ENCODE results near the gene TRAPPC4.
"Not testable (repeated sequence)": the region's sequence is repeated elsewhere in the genome, so short reads cannot be mapped to it uniquely, and the experiment has no call there.

Gene TRAPPC4, protein sequence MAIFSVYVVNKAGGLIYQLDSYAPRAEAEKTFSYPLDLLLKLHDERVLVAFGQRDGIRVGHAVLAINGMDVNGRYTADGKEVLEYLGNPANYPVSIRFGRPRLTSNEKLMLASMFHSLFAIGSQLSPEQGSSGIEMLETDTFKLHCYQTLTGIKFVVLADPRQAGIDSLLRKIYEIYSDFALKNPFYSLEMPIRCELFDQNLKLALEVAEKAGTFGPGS

DNA sequence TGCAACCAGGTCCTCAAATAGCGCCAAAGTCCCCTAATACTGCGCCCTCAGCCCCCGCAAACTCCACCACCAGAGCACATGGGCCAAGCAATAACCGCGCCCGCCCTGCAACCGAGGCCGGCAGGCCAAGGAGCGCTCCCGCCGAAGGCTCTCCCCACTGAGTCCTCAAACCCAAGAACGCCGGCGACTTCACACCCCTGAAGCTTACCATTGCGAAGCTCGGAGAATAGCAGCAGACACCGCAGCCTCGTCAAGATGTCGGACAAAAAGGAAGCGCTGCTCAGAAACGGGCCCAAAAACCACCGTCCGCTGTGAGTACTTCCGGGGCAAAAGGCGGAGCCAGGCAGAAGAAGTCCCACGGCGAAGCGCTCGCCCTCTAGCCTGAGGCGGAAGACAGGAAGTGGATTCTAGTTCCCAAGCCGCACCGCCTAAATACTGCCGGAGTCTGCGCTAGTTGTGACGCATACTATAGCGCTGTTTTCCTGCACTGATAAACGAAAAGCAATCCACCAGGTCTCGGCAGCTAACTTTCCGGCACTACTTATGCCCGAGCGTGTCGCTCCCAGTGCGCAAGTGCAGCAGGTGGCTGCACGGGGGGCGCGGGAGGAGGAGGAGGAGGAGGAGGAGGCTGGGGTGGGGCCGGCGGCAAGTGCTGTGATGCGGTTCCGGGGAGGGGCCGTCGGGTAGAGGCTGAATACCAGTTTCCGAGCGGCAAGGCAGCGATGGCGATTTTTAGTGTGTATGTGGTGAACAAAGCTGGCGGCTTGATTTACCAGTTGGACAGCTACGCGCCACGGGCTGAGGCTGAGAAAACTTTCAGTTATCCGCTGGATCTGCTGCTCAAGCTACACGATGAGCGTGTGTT, at the start of gene TRAPPC4, which contains the start of gene RPS25:
TSS of gene TRAPPC4 (plus strand) at position 693 of the 865 bp plus-strand sequence. CDS start at position 723, 30 bp downstream.
TSS of gene RPS25 (minus strand) at position 270 of the 865 bp plus-strand sequence. CDS start at position 211, 59 bp downstream.
- TF ChIP-seq, protein P1, sequence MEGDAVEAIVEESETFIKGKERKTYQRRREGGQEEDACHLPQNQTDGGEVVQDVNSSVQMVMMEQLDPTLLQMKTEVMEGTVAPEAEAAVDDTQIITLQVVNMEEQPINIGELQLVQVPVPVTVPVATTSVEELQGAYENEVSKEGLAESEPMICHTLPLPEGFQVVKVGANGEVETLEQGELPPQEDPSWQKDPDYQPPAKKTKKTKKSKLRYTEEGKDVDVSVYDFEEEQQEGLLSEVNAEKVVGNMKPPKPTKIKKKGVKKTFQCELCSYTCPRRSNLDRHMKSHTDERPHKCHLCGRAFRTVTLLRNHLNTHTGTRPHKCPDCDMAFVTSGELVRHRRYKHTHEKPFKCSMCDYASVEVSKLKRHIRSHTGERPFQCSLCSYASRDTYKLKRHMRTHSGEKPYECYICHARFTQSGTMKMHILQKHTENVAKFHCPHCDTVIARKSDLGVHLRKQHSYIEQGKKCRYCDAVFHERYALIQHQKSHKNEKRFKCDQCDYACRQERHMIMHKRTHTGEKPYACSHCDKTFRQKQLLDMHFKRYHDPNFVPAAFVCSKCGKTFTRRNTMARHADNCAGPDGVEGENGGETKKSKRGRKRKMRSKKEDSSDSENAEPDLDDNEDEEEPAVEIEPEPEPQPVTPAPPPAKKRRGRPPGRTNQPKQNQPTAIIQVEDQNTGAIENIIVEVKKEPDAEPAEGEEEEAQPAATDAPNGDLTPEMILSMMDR (IDR thresholded peaks at IDR 0.05; ENCODE audit: low read depth, low read length), result no peak
- H3K4me3 ChIP-seq (ENCODE audit: low read depth, low read length), result peak within 1 kb of the TSS; percentile 99

DNA sequence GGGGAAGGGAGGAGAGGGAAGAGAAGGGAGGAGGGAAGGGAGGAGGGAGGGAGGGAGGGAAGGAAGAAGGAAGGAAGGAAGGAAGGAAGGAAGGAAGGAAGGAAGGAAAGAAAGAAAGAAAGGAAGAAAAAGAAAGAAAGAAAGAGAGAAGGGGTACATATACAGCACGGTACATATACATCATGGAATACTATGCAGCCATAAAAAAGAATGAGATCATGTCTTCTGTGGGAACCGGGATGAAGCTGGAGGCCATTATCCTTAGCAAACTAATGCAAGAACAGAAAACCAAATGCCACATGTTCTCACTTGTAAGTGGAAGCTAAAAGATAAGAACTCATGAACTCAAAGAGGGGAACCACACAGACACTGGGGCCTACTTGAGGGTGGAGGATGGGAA, 49.1 kb upstream of the TRAPPC4 start:
- H3K4me3 ChIP-seq (ENCODE audit: low read depth, low read length), result not testable (repeated sequence)

DNA sequence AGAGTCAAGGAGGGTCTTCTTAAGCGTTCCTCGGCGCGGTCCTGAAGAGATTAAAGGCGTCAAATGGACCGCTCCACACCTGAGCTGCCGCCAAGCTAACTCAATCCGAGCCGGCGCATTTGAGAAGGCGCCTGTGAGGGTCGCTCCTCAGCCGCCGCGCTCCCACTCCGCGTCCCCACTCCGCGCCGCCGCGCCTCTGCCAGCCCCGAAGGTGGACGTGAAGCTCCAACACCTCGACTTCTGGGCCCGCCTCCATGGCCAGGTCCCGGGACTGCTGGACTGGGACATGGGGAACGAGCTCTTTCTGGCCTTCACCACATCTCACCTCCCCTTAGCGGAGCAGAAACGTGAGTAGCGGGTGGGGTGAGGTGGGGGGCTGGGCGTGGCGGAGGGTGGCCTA, 46.9 kb upstream of the TRAPPC4 start, which contains the start of gene FOXR1:
TSS of gene FOXR1 (plus strand) at position 116 of the 400 bp plus-strand sequence. CDS start at position 287, 171 bp downstream.
- TF ChIP-seq, protein P1 (IDR thresholded peaks at IDR 0.05; ENCODE audit: low read depth, low read length), result no peak

DNA sequence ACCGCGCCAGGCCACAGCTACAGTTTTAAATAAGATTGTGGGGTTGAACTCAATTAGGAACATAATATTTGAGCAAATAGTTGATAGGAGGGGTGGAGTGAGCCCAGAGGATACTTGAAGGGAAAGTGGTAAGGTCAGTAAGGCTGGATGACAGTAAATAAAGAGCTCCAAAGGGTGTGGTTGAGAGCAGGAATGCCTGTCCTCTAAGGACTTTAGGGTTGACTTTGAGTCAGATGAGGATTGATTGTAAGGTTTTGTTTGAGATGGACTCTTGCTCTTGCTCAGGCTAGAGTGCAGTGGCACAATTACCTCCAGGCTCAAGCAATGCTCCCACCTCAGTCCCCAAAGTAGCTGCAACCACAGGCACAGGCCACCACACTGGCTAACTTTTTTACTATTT, 44.6 kb upstream of the TRAPPC4 start:
- no peak overlapping the region for H3K4me3 ChIP-seq (ENCODE audit: low read depth, low read length)
- TF ChIP-seq, protein P1 (IDR thresholded peaks at IDR 0.05; ENCODE audit: low read depth, low read length), result no peak

More for the DNA sequence above, 46.9 kb upstream of the TRAPPC4 start, which contains the start of gene FOXR1:
- no peak within 1 kb of the TSS for H3K4me3 ChIP-seq (ENCODE audit: low read depth, low read length)

DNA sequence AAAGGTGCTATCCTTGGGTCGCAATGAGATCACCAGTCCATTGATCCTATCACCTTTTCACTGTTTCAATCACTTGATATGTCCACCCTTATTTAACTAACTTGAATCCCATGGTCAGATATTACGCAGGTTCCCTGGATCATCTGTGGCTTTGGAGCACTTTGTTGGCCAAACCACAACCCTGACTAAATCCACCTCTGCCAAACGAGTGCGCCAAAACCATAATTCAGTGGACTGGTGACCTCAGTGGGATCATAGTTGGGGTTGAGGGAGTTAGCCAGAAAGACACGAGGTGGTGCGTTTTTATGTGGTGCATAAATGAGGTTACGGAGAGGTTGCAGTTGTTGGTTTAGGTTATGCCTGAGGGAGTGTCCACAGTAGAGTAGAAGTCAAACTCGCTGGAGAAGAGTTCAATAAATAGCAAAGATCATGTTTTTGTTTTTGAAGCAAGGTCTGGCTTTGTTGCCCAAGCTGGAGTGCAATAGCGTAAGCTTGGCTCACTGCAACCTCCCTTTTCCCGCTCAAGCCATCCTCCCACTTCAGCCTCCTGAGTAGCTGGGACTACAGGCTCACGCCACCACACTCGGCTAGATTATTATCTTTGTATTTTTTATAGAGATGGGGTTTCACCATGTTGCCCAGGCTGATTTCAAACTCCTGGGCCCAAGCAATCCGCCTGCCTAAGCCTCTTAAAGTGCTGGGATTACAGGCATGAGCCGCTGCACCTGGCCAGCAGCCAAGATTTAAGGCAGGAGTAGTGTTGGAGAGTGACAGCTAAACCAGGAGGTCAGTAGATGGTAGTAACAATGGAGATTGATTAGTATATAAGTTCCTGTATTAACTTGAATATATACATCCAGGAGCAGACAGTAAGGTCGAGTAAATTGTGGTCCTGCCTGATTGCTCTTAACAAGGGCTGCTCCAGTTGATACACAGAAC, 42.5 kb upstream of the TRAPPC4 start:
- TF ChIP-seq, protein P1 (IDR thresholded peaks at IDR 0.05; ENCODE audit: low read depth, low read length), result no peak
- no peak overlapping the region for H3K4me3 ChIP-seq (ENCODE audit: low read depth, low read length)

DNA sequence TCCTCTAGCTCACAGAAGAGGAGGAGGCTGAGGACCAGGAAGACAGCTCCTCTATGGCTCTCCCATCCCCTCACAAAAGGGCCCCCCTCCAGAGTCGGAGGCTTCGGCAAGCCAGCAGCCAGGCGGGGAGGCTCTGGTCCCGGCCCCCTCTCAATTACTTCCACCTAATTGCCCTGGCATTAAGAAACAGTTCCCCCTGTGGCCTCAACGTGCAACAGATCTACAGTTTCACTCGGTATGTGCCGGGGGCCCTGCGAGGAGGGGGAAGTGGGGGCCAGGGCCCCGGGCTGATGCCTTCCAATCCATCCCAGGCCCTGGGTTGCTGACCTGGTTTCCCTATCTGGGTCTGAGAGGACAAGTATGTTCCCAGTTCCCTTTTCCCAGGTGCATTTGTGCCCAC, 39.1 kb upstream of the TRAPPC4 start:
- TF ChIP-seq, protein P1 (IDR thresholded peaks at IDR 0.05; ENCODE audit: low read depth, low read length), result no peak
- no peak overlapping the region for H3K4me3 ChIP-seq (ENCODE audit: low read depth, low read length)
